AG09309 (cell line): ENCODE data around the gene OSBPL5.

Experiments
- DNase-seq: peaks from one replicate; pipeline ENCODE4 v3.0.0-alpha.2; 2010; ENCODE audit warnings: low read depth
- H3K4me3 ChIP-seq: 2 replicates; pipeline ENCODE4 v1.5.1; 2011; ENCODE audit warnings: mild to moderate bottlenecking, low read depth, low read length, moderate library complexity; ENCODE audit not compliant: control insufficient read depth
- TF ChIP-seq, protein P1 (sequence below): IDR thresholded peaks from 2 replicates; pipeline ENCODE4 v1.5.1; 2011; ENCODE audit warnings: mild to moderate bottlenecking, low read depth, low read length, inconsistent platforms; ENCODE audit not compliant: insufficient read depth, control insufficient read depth; ENCODE audit errors: missing control alignments

Gene OSBPL5

GRCh38 chr11:3140291-3140603 is 24.9 kb downstream of the OSBPL5 start:
- TF ChIP-seq, protein P1, sequence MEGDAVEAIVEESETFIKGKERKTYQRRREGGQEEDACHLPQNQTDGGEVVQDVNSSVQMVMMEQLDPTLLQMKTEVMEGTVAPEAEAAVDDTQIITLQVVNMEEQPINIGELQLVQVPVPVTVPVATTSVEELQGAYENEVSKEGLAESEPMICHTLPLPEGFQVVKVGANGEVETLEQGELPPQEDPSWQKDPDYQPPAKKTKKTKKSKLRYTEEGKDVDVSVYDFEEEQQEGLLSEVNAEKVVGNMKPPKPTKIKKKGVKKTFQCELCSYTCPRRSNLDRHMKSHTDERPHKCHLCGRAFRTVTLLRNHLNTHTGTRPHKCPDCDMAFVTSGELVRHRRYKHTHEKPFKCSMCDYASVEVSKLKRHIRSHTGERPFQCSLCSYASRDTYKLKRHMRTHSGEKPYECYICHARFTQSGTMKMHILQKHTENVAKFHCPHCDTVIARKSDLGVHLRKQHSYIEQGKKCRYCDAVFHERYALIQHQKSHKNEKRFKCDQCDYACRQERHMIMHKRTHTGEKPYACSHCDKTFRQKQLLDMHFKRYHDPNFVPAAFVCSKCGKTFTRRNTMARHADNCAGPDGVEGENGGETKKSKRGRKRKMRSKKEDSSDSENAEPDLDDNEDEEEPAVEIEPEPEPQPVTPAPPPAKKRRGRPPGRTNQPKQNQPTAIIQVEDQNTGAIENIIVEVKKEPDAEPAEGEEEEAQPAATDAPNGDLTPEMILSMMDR: no peak
- no peak overlapping the region for H3K4me3 ChIP-seq
- DNase-seq: no peak

DNA sequence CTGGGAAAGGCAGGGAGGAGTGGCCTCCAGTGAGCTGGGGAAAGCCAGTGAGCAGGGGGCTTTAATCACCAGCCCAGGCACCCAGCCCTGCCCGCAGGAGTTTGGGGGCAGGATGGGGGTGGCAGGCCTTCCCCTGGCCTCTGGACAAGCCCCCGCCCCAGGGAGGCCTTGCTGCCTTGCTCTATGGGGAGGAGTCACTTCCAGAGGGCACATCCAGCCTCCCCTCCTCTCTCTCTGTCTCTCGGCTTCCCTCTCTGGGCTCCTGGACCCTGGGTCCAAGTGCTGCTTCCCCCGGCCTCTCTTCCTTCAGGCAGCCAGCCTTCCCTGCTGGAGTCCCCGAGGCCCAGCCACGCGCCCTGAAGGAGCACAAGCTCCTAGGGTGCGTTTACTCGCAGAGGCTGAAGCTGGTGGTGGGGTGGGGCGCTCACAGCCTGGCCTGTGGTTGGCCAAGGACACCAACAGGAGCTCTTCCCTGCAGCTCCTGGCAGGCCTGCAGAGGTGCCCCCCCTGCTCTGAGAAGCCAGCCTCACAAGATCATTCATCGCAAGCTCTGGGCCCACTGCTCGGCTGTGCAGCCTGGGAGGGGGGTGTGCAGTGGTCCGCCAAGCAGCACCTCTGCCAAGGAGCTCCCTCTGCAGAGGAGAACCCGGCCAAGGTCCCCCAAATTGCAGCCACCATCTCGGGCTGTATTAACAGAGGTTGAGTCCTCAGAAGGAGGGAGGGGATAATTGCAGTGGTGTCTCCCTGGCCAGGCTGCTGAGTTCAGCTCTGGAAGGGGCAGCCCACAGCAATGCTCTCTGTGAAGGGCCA is 25.4 kb downstream of the OSBPL5 start:
- TF ChIP-seq, protein P1: no peak
- no peak for DNase-seq
- H3K4me3 ChIP-seq: no peak overlapping the region

DNA sequence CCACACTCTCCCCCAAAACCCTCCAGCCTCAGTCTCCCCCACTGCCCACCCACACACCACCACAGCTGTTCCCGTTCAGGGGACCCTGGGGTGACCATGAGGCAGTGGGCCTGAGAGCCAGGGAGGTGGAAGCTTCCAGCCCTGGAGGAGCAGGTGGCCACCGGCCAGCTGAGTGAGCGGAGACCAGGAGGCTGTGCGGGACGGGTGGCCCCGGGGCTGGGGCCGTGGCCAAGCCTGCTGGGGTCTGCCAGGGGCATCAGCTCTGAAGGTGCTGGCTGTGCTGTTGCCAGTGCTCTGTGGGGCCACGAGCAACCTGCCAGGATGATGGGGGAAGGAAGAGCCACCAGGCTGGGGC is 26.0 kb downstream of the OSBPL5 start:
- H3K4me3 ChIP-seq: no peak overlapping the region
- DNase-seq: no peak
- TF ChIP-seq, protein P1: no peak

DNA sequence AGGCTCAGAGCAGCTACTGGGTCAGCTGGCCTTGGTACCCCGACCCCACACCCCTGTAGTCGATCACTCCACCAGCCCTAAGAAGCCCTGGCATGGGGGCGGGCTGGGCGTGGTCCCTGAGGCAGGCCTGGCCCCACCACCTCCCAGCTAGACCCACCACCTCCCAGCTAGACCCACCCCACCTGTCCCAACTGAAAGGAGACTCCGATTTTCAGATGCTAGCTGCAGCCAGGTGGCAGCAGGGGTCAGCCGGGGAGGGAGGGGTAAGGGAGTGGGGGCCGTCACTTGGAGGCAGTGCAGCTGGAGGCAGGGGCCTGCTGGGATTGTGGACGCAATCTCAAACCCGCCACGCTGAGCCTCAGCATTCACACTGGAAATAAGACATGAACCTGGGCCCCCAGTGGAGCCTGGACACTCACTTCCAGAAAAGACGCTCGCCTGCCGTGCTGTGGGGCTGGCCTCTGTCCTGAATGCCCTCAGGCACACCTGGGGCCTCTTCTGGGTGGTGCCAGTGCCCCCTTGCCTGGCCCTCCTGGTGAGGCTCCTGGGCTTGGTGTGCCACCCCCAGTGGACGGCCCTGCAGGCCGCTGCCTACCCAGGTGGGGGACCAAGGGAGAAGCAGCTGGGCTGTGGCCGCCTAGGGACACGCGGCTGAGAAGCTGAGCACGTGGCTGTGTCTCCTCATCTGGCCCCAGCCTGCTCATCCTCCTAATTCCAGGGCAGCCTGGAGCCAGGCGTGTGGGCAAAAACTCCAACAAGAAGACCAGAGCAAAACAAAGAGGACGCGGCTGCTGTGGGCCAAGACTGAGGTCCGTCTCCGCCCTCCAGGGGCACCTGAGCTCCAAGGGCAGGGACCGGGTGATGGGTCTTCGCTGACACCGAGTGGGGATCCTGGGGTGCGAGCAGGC is 26.7 kb downstream of the OSBPL5 start:
- H3K4me3 ChIP-seq: no peak overlapping the region
- TF ChIP-seq, protein P1: no peak
- DNase-seq: no peak

DNA sequence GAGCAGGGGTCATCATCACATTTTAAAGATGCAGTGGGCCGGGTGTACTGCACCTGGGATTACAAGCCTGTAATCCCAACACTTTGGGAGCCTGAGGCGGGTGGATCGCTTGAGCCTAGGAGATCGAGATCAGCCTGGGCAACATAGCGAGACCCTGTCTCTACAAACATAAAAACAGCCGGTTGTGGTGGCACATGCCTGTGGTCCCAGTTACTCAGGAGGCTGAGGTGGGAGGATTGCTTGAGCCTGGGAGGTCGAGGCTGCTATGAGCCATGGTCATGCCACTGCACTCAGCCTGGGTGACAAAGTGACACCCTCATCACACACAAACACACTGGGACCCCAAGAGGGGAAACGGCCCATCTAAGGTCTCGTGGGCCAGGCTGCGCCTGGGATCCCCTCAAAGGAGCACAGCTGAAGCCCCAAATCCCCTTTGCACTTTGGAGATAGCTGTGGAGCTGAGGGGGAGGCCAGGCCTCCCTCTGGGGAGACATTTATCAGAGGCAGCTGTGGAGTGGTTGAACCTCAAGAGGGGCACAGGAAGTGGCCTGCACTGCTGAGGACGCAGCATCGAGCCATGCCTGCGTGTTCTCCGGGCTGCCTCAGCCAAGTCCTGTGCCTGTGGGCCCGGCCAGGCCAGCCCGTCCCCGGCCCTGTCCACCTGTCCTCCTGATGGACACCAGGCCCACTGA is 27.5 kb downstream of the OSBPL5 start:
- no peak for DNase-seq
- TF ChIP-seq, protein P1: no peak
- no peak overlapping the region for H3K4me3 ChIP-seq

- DNase-seq: no peak
- TF ChIP-seq, protein P1: no peak
- H3K4me3 ChIP-seq: no peak overlapping the region
Observed at GRCh38 chr11:3136546-3137455, 28.3 kb downstream of the OSBPL5 start.
